OCI-LY7 (cell line): ENCODE measurements around the gene CTNNA2. TPM values are rescaled to one million over a fixed set of nuclear protein-coding genes. Genes with fewer than 3 reads are reported as not detected.

ENCODE experiments used
- BruUV-seq: library from RNA; stranded (reverse); fragments of 400-500 nt; replicated peaks from 2 replicates; lab custom pipeline; 2021; lab: Mats Ljungman, UMichigan
- CTCF ChIA-PET: fragments of 300-600 bp; sonication (Branson Sonifier 250); formaldehyde crosslinking; loops from one replicate; lab custom pipeline; 2022; ENCODE audit warnings: antibody characterized with exemption; ENCODE audit not compliant: unreplicated experiment; lab: Charles Lee
- POLR2A ChIA-PET: fragments of 300-600 bp; sonication (Branson Sonifier 250); formaldehyde crosslinking; loops from one replicate; lab custom pipeline; 2022; ENCODE audit warnings: antibody characterized with exemption; lab: Charles Lee
- DNase-seq: peaks from one replicate; pipeline ENCODE4 v3.0.0-alpha.2; 2015; ENCODE audit warnings: low spot score
- H2AFZ ChIP-seq: fragments of 200-600 bp; sonication (generic), shearing (Covaris generic); 2 replicates; pipeline ENCODE4 v1.6.1; 2014; ENCODE audit warnings: mild to moderate bottlenecking, antibody characterized with exemption, low read length, moderate library complexity
- H3K27ac ChIP-seq: fragments of 200-600 bp; sonication (generic); 2 replicates; pipeline ENCODE4 v1.5.1; 2014; ENCODE audit warnings: mixed run types, low read depth, mild to moderate bottlenecking, moderate library complexity, low read length, inconsistent platforms; ENCODE audit not compliant: poor library complexity, severe bottlenecking
- H3K36me3 ChIP-seq: fragments of 200-600 bp; sonication (generic); 2 replicates; pipeline ENCODE4 v1.6.1; 2014; ENCODE audit warnings: mild to moderate bottlenecking, antibody characterized with exemption, low read length, moderate library complexity, mixed read lengths; ENCODE audit not compliant: insufficient read depth
- H3K4me1 ChIP-seq: fragments of 200-600 bp; sonication (generic); 2 replicates; pipeline ENCODE4 v1.5.1; 2014; ENCODE audit warnings: mild to moderate bottlenecking, low read length; ENCODE audit not compliant: insufficient read depth, poor library complexity, severe bottlenecking
- H3K4me2 ChIP-seq: fragments of 200-600 bp; sonication (generic); 2 replicates; pipeline ENCODE4 v1.6.1; 2014; ENCODE audit warnings: mild to moderate bottlenecking, low read length
- H3K4me3 ChIP-seq: fragments of 200-600 bp; sonication (generic); 2 replicates; pipeline ENCODE4 v1.5.1; 2014; ENCODE audit warnings: mild to moderate bottlenecking, low read depth, low read length; ENCODE audit not compliant: poor library complexity, severe bottlenecking
- H3K79me2 ChIP-seq: fragments of 200-600 bp; sonication (generic); 2 replicates; pipeline ENCODE4 v1.6.1; 2016; ENCODE audit warnings: low read depth, mild to moderate bottlenecking, low read length, moderate library complexity, mixed read lengths; ENCODE audit not compliant: insufficient read depth
- H3K9me2 ChIP-seq: fragments of 200-600 bp; sonication (generic); 2 replicates; pipeline ENCODE4 v1.6.1; 2016; ENCODE audit warnings: mild to moderate bottlenecking, low read length, mixed read lengths; ENCODE audit not compliant: insufficient read depth
- H3K9me3 ChIP-seq: fragments of 200-600 bp; sonication (generic); 2 replicates; pipeline ENCODE4 v1.6.1; 2014; ENCODE audit warnings: mild to moderate bottlenecking, mixed run types, low read length, mixed read lengths
- H4K20me1 ChIP-seq: fragments of 200-600 bp; sonication (generic); 2 replicates; pipeline ENCODE4 v1.6.1; 2014; ENCODE audit warnings: mild to moderate bottlenecking, antibody characterized with exemption, low read length, moderate library complexity, mixed read lengths; ENCODE audit not compliant: insufficient read depth
- EZH2phosphoT487 ChIP-seq: fragments of 200-600 bp; sonication (generic); IDR thresholded peaks from 2 replicates; pipeline ENCODE4 v1.6.1; 2018; ENCODE audit warnings: low read depth, borderline replicate concordance, mild to moderate bottlenecking, mixed run types, antibody characterized with exemption, low read length, moderate library complexity, mixed read lengths
- intact Hi-C: fragments of 100-400 bp; cut with micrococcal nuclease; formaldehyde crosslinking; loops from one replicate; pipeline ENCODE4 v1.10.0; 2022; ENCODE audit not compliant: unreplicated experiment
- total RNA-seq, 2 experiments: library from RNA; depleted of rRNA in 1 of 2; stranded (reverse); fragments of >200 nt in 1 of 2; shearing (Covaris generic) in 1 of 2; gene quantifications; 2 replicates each; pipeline ENCODE4 v1.2.3, GENCODE V29; 2014 to 2022
- TF ChIP-seq, protein P1 (sequence below): fragments of 200-600 bp; sonication (generic); conservative IDR thresholded peaks from 2 replicates; pipeline ENCODE4 v1.5.1; 2014; ENCODE audit warnings: mild to moderate bottlenecking, antibody characterized with exemption, low read length, moderate library complexity, mixed read lengths

Gene CTNNA2
- total RNA-seq, 2 experiments from 2014 or later: 0.19 to 2.7 TPM

DNA sequence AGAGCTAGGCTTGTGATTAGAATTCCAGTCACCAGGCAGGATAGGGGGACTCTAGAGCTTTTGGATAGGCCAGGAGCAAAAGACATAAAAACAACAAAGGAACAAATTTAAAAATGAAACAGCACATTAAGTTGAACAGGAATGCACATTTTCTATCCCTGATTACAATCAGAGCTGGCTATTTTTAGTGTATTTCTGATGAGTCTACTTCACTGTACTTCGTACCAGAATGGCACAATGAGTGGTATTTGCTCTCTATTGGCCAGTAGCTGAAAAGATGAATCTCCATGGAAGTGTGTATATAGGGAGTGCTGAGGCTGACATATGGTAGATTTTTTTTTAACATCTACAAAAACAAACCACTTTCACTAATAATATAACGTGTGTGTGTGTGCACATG is 825.9 kb downstream of the CTNNA2 start:
- H3K27ac ChIP-seq: no peak overlapping the region
- H3K36me3 ChIP-seq: no peaks in the 10 kb centered on the region
- H4K20me1 ChIP-seq: no peaks in the 10 kb centered on the region
- H2AFZ ChIP-seq: no peak overlapping the region
- H3K79me2 ChIP-seq: no peaks in the 10 kb centered on the region
- H3K4me3 ChIP-seq: no peak overlapping the region
- H3K9me3 ChIP-seq: no peaks in the 10 kb centered on the region
- TF ChIP-seq EZH2phosphoT487: no peak
- TF ChIP-seq, protein P1, sequence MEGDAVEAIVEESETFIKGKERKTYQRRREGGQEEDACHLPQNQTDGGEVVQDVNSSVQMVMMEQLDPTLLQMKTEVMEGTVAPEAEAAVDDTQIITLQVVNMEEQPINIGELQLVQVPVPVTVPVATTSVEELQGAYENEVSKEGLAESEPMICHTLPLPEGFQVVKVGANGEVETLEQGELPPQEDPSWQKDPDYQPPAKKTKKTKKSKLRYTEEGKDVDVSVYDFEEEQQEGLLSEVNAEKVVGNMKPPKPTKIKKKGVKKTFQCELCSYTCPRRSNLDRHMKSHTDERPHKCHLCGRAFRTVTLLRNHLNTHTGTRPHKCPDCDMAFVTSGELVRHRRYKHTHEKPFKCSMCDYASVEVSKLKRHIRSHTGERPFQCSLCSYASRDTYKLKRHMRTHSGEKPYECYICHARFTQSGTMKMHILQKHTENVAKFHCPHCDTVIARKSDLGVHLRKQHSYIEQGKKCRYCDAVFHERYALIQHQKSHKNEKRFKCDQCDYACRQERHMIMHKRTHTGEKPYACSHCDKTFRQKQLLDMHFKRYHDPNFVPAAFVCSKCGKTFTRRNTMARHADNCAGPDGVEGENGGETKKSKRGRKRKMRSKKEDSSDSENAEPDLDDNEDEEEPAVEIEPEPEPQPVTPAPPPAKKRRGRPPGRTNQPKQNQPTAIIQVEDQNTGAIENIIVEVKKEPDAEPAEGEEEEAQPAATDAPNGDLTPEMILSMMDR: no peak
- ChIA-PET CTCF (no interaction called here), POLR2A (interaction anchor here (0.7 to 1.4 kb wide), 3 partner anchors 10 to 447 kb away, joined by 3 to 6 read pairs (median 3); no protein-coding TSS in a partner anchor)
- DNase-seq: no peak
- no peak overlapping the region for H3K4me2 ChIP-seq
- intact Hi-C loops: no loop called here
- no peaks in the 10 kb centered on the region for H3K9me2 ChIP-seq
- no peaks in the 10 kb centered on the region for H3K4me1 ChIP-seq
- no TSS peak for BruUV-seq

DNA sequence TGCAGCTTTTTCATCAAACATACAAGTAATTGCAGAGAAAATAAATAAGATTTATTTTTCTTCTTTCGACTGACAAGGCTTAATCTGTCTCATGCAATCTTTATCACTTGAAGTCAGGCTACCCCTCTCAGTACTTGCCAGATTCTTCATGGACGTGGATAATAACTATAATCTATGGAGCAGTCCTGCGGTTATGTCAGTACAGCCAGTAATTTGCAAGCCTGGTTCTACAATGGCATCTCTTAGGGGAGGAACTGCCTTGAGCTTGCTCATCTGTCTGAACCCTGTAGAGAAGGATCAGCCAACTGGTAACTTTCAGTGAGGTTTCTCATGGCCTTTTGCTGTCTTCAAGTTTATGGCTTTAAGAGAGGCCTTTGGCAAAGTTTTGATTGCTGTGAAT is 827.2 kb downstream of the CTNNA2 start:
- Histone ChIP-seq H3K4me1 (no peaks in the 10 kb centered on the region), H3K4me2 (no peak overlapping the region), H3K36me3 (no peaks in the 10 kb centered on the region), H2AFZ (no peak overlapping the region), H3K9me2 (no peaks in the 10 kb centered on the region), H3K79me2 (no peaks in the 10 kb centered on the region), H3K9me3 (no peaks in the 10 kb centered on the region), H4K20me1 (no peaks in the 10 kb centered on the region), H3K4me3 (no peak overlapping the region), H3K27ac (no peak overlapping the region)
- ChIA-PET POLR2A (interaction anchor here (1.4 kb wide), 1 partner anchor 9 kb away, joined by 3 read pairs; no protein-coding TSS in a partner anchor), CTCF (no interaction called here)
- no peak for DNase-seq
- no TSS peak for BruUV-seq
- intact Hi-C loops: no loop called here
- no peak for TF ChIP-seq EZH2phosphoT487
- TF ChIP-seq, protein P1: no peak

DNA sequence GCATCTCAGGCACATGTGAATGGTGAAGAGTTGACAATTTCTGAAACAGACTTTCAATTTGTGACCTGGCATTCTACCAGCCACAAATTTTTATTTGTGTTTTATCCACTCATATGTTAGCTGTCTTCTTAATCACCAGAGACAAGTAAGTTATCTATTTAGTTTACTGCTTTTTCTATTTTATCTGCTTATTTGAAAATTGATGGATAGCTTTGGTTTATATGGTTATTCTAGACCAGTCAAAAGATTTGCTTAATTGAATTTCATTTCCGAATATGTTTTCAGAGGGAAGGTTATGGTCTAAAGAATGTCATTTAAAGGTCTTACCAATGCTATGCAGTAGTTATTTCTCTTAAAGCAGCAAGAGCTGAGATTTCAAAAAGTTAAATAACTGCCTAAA is 835.2 kb downstream of the CTNNA2 start:
- CTCF ChIA-PET: no interaction called here
- POLR2A ChIA-PET: interaction anchor here (0.5 to 1.4 kb wide), 6 partner anchors 17 to 666 kb away, joined by 3 to 4 read pairs (median 4); no protein-coding TSS in a partner anchor
- no peaks in the 10 kb centered on the region for H3K4me1 ChIP-seq
- intact Hi-C loops: no loop called here
- no peaks in the 10 kb centered on the region for H3K9me3 ChIP-seq
- BruUV-seq: no TSS peak
- no peaks in the 10 kb centered on the region for H3K9me2 ChIP-seq
- H3K27ac ChIP-seq: no peak overlapping the region
- H4K20me1 ChIP-seq: no peaks in the 10 kb centered on the region
- no peak for DNase-seq
- H3K36me3 ChIP-seq: no peaks in the 10 kb centered on the region
- no peak for TF ChIP-seq EZH2phosphoT487
- TF ChIP-seq, protein P1: no peak
- H3K79me2 ChIP-seq: no peaks in the 10 kb centered on the region
- H3K4me2 ChIP-seq: no peak overlapping the region
- H3K4me3 ChIP-seq: no peak overlapping the region
- no peak overlapping the region for H2AFZ ChIP-seq
